ENCODE results near the gene NTSR1. TPM values are rescaled to one million over a fixed set of nuclear protein-coding genes. Genes with fewer than 3 reads are reported as not detected.
A peak's percentile ranks its signal among the peaks of the same experiment; 100 is the strongest.

NTSR1 gene
- polyA plus RNA-seq, 3 donors = 0.35 to 2.5 (median 0.40) TPM

DNA sequence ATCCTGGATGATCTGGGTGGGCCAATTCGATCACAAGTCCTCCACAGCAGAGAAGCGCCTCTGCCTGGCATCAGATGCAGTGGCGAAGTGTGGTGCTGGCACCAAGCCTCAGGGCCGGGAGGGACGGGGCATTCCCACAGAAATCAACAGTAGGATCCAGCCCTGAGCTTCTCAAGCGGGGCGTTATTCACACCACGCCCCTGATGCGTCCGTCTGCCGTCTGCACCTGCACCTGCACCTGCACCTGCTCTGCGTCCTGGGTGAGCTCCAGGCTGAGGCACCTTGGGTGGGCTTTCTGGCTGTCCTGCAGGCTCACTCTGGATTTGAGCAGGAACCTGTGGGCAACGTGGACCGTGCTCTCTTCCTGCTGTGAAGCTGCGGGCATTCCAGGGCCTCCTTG lies 13.8 kb upstream of the NTSR1 start:
- no peaks in the 10 kb centered on the region for H4K20me1 ChIP-seq (ENCODE audit: insufficient read depth, low read length)
- H3K9me3 ChIP-seq (replicated peaks in 1 of 2; ENCODE audit: control insufficient read depth in 1 of 2, insufficient read depth in 1 of 2, low read length in 2 of 2) = no peaks in the 10 kb centered on the region
- no peaks in the 10 kb centered on the region for H3K36me3 ChIP-seq (replicated peaks in 1 of 2; ENCODE audit: control insufficient read depth in 1 of 2, insufficient read depth in 2 of 2, low read length in 2 of 2)
- intact Hi-C loops (cut with micrococcal nuclease) = no loop called here
- H3K4me1 Mint-ChIP-seq = peaks cover 34% of the 10 kb centered on the region
- no peaks in the 10 kb centered on the region for H3K79me2 ChIP-seq (ENCODE audit: insufficient read depth, low read length)
- DNase-seq = no peak
- H3K9me3 Mint-ChIP-seq = peaks cover 0 to 2% (median 0%) of the 10 kb centered on the region in 7 donors
- peaks cover 2 to 20% (median 7%) of the 10 kb centered on the region in 3 donors for H3K27me3 Mint-ChIP-seq (ENCODE audit: low read depth in 3 of 3)
- H3K27ac Mint-ChIP-seq = peak overlapping the region in 1 of 7 donors; percentile 42
- H3K9ac ChIP-seq (ENCODE audit: insufficient read depth, low read length, poor library complexity, severe bottlenecking) = no peak overlapping the region
- no peak overlapping the region for H3K27ac ChIP-seq (ENCODE audit: low read depth in 1 of 2, low read length in 2 of 2)
- H3K4me2 ChIP-seq (replicated peaks; ENCODE audit: extremely low read depth, low read length, poor library complexity, severe bottlenecking) = no peak overlapping the region
- TF ChIP-seq, protein P1, sequence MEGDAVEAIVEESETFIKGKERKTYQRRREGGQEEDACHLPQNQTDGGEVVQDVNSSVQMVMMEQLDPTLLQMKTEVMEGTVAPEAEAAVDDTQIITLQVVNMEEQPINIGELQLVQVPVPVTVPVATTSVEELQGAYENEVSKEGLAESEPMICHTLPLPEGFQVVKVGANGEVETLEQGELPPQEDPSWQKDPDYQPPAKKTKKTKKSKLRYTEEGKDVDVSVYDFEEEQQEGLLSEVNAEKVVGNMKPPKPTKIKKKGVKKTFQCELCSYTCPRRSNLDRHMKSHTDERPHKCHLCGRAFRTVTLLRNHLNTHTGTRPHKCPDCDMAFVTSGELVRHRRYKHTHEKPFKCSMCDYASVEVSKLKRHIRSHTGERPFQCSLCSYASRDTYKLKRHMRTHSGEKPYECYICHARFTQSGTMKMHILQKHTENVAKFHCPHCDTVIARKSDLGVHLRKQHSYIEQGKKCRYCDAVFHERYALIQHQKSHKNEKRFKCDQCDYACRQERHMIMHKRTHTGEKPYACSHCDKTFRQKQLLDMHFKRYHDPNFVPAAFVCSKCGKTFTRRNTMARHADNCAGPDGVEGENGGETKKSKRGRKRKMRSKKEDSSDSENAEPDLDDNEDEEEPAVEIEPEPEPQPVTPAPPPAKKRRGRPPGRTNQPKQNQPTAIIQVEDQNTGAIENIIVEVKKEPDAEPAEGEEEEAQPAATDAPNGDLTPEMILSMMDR (IDR thresholded peaks at IDR 0.05) = no peak
- H3K36me3 Mint-ChIP-seq = no peaks in the 10 kb centered on the region
- H3K4me3 ChIP-seq (replicated peaks in 1 of 3; ENCODE audit: low read depth in 2 of 3, low read length in 3 of 3) = no peak overlapping the region
- no peak overlapping the region for H3K4me3 Mint-ChIP-seq
- 89% methylated on average over 15 of the region's 15 CpGs for WGBS (ENCODE audit: insufficient coverage)
- H3K4me1 ChIP-seq (ENCODE audit: control insufficient read depth in 1 of 2, insufficient read depth in 2 of 2, low read length in 2 of 2) = peaks cover 29 to 35% of the 10 kb centered on the region in 2 donors
- no peak overlapping the region for H2AFZ ChIP-seq (ENCODE audit: insufficient read depth, low read depth, low read length, poor library complexity, severe bottlenecking)
- no peaks in the 10 kb centered on the region for H3K27me3 ChIP-seq (ENCODE audit: control insufficient read depth in 2 of 2, insufficient read depth in 2 of 2, low read length in 2 of 2)

DNA sequence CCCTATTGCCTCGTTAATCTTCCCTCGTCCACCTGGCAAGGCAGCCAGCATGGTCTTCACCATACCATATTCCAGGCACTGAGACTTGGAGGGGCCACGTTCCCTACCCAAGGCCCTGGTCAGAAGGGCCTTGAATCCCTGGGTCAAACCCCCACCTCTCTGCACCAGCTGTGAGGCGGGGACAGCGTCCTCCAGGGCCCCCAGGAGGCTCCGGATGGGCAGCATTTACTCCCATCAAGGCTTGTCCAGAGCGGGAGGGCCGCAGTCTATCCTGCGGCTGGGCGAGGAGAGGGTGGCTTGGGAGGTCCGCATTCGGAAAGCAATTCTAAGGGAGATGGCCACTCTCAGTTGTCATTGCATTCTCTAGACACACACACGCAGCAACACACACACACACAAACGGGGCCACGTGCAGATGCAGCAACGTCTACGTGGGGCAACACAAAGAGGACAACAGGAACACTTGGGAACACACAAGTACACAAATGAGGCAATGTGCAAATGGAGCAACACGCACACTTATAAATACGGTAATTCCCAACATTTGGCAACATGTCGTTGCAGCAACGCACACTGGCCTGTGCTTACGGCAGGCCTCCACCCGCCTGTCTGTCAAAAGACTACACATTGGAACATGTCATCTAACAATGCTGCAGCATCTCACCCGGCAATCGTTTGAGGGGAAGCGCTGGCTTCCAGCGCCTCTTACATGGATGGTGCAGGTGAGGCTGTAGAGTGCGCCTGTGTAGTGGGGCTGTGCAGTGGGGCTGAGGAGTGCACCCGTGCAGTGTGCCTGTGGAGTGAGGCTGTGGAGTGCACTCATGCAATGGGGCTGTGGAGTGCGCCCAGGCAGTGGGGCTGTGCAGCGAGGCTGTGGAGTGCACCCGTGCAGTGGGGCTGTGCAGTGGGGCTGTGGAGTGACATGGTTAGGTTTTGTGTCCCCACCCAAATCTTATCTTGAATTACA lies 12.9 kb upstream of the NTSR1 start:
- Histone ChIP-seq H3K27me3 (ENCODE audit: control insufficient read depth in 2 of 2, insufficient read depth in 2 of 2, low read length in 2 of 2) (no peaks in the 10 kb centered on the region), H2AFZ (ENCODE audit: insufficient read depth, low read depth, low read length, poor library complexity, severe bottlenecking) (no peak overlapping the region), H4K20me1 (ENCODE audit: insufficient read depth, low read length) (no peaks in the 10 kb centered on the region), H3K4me1 (ENCODE audit: control insufficient read depth in 1 of 2, insufficient read depth in 2 of 2, low read length in 2 of 2) (peaks cover 29 to 35% of the 10 kb centered on the region in 2 donors), H3K4me2 (replicated peaks; ENCODE audit: extremely low read depth, low read length, poor library complexity, severe bottlenecking) (no peak overlapping the region), H3K27ac (ENCODE audit: low read depth in 1 of 2, low read length in 2 of 2) (no peak overlapping the region), H3K9me3 (replicated peaks in 1 of 2; ENCODE audit: control insufficient read depth in 1 of 2, insufficient read depth in 1 of 2, low read length in 2 of 2) (no peaks in the 10 kb centered on the region), H3K4me3 (replicated peaks in 1 of 3; ENCODE audit: low read depth in 2 of 3, low read length in 3 of 3) (no peak overlapping the region), H3K79me2 (ENCODE audit: insufficient read depth, low read length) (no peaks in the 10 kb centered on the region), H3K36me3 (replicated peaks in 1 of 2; ENCODE audit: control insufficient read depth in 1 of 2, insufficient read depth in 2 of 2, low read length in 2 of 2) (no peaks in the 10 kb centered on the region), H3K9ac (ENCODE audit: insufficient read depth, low read length, poor library complexity, severe bottlenecking) (no peak overlapping the region)
- Mint-ChIP-seq H3K4me3 (peak overlapping the region in 1 of 2 donors; percentile 12), H3K27me3 (ENCODE audit: low read depth in 3 of 3) (peaks cover 2 to 20% (median 5%) of the 10 kb centered on the region in 3 donors), H3K4me1 (peaks cover 34% of the 10 kb centered on the region), H3K36me3 (no peaks in the 10 kb centered on the region), H3K9me3 (peaks cover 0 to 2% (median 0%) of the 10 kb centered on the region in 7 donors), H3K27ac (peak overlapping the region in 6 of 7 donors; percentile 17 to 81 (median 34))
- TF ChIP-seq, protein P1 (IDR thresholded peaks at IDR 0.05) = no peak
- 65% methylated on average over 26 of the region's 32 CpGs for WGBS (ENCODE audit: insufficient coverage)
- intact Hi-C loops (cut with micrococcal nuclease) = no loop called here
- DNase-seq = peak; percentile 72 to 92 (median 83)
